ENCODE data around the gene ZNF512. TPM values are rescaled to one million over a fixed set of nuclear protein-coding genes. Genes with fewer than 3 reads are reported as not detected.
A peak's percentile ranks its signal among the peaks of the same experiment; 100 is the strongest.
"Not testable (repeated sequence)": the region's sequence is repeated elsewhere in the genome, so short reads cannot be mapped to it uniquely, and the experiment has no call there.

The ZNF512 gene
- total RNA-seq, 6 donors from 2014 or later, result 19.5 to 74.4 (median 26.4) TPM

DNA sequence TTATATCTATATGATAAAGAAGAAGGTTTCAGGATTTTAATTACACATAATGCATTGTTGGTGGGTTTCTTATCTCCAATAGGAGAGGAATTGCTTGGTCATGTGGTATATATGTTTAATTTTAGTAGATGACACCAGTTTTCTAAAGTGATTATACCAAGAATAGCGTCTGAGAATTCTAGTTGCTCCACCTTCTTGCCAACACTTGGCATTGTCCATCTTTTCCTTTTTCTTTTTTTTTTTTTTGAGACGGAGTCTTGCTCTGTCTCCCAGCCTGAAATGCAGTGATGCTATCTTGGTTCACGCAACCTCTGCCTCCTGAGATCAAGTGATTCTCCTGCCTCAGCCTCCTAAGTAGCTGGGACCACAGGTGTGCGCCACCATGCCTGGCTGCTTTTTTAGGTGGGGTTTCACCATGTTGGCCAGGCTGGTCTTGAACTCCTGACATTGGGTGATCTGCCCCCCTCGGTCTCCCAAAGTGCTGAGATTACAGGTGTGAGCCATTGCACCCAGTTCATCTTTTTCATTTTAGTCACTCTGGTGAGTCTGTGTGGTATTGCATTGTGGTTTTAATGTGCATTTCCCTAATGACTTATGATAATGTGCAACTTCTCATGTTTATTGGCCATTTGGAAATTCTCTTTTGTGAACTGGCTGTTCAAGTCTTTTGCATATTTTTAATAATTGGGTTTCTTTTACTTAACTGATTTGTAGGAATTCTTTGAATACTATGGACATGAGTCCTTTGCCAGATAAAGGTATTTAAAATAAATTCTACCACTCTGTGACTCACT is 37.3 kb upstream of the ZNF512 start:
- ATAC-seq (ENCODE audit: low FRiP score in 2 of 2) (no peak), DNase-seq (no peak)
- Histone ChIP-seq H3K27ac (no peak overlapping the region), H3K4me1 (no peaks in the 10 kb centered on the region), H3K4me3 (no peak overlapping the region), H3K36me3 (no peaks in the 10 kb centered on the region), H3K9me3 (no peaks in the 10 kb centered on the region), H3K27me3 (no peaks in the 10 kb centered on the region)
- WGBS, 2 donors, result 82 to 91% methylated on average over 5 of the region's 5 CpGs
- TF ChIP-seq EP300 (IDR thresholded peaks at IDR 0.05) (no peak), POLR2AphosphoS5 (IDR thresholded peaks at IDR 0.05) (no peak), CTCF (IDR thresholded peaks at IDR 0.05) (no peak), POLR2A (IDR thresholded peaks at IDR 0.05) (no peak)

DNA sequence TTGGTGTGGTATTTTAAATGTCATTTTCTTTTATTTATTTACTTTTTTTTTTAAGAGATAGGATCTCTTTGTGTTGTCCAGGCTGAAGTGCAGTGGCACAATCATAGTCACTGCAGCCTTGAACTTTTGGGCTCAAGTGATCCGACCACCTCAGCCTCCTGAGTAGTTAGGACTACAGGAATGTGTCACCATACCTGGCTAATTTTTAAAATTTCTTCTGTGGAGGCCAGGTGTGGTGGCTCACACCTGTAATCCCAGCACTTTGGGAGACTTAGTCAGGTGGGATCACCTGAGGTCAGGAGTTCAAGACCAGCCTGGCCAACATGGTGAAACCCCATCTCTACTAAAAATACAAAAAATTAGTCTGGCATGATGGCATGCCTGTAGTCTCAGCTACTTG is 33.5 kb upstream of the ZNF512 start:
- ATAC-seq (ENCODE audit: low FRiP score in 2 of 2), result no peak
- no peak for TF ChIP-seq CTCF (IDR thresholded peaks at IDR 0.05)
- no peak for DNase-seq

DNA sequence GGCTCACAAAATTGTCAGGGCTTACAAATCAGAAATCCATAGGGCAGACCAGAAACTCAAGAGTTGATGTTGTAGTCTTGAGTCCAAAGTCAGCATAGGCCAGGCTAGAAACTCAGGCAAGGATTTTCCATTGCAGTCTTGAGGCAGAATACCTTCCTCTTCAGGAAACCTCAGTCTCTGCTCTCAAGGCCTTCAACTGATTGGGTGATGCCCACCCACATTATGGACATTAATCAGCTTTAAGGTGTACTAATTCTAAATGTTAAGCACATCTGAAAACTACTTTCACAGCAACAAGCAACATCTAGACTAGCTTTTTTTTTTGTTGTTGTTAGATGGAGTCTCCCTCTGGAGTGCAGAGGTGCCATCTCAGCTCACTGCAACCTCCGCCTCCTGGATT is 31.3 kb upstream of the ZNF512 start:
- Histone ChIP-seq H3K27ac (no peak overlapping the region), H3K4me3 (no peak overlapping the region), H3K36me3 (no peaks in the 10 kb centered on the region), H3K27me3 (no peaks in the 10 kb centered on the region), H3K4me1 (no peaks in the 10 kb centered on the region), H3K9me3 (no peaks in the 10 kb centered on the region)
- ATAC-seq (ENCODE audit: low FRiP score in 2 of 2), result no peak
- DNase-seq, result no peak
- TF ChIP-seq POLR2A (IDR thresholded peaks at IDR 0.05) (no peak), CTCF (IDR thresholded peaks at IDR 0.05) (no peak), EP300 (IDR thresholded peaks at IDR 0.05) (no peak), POLR2AphosphoS5 (IDR thresholded peaks at IDR 0.05) (no peak)
- WGBS, 2 donors, result 86 to 100% methylated on average over 1 of the region's 1 CpG

More for the DNA sequence above, 33.5 kb upstream of the ZNF512 start:
- no peak overlapping the region for H3K27ac ChIP-seq
- no peaks in the 10 kb centered on the region for H3K27me3 ChIP-seq
- H3K36me3 ChIP-seq, result no peaks in the 10 kb centered on the region
- 47 to 64% methylated on average over 1 of the region's 1 CpG for WGBS, 2 donors
- H3K9me3 ChIP-seq, result no peaks in the 10 kb centered on the region
- H3K4me1 ChIP-seq, result no peaks in the 10 kb centered on the region
- no peak overlapping the region for H3K4me3 ChIP-seq

GRCh38 chr2:27552941-27553340 is 29.9 kb upstream of the ZNF512 start:
- H3K27ac ChIP-seq, result no peak overlapping the region
- H3K4me1 ChIP-seq, result no peaks in the 10 kb centered on the region
- TF ChIP-seq EP300 (IDR thresholded peaks at IDR 0.05) (no peak), CTCF (IDR thresholded peaks at IDR 0.05) (no peak), POLR2AphosphoS5 (IDR thresholded peaks at IDR 0.05) (no peak), POLR2A (IDR thresholded peaks at IDR 0.05) (no peak)
- DNase-seq (peak in 1 of 2 donors; percentile 21), ATAC-seq (ENCODE audit: low FRiP score in 2 of 2) (no peak)
- H3K27me3 ChIP-seq, result no peaks in the 10 kb centered on the region
- WGBS, 2 donors, result 81 to 86% methylated on average over 2 of the region's 2 CpGs
- no peak overlapping the region for H3K4me3 ChIP-seq
- H3K36me3 ChIP-seq, result no peaks in the 10 kb centered on the region
- no peaks in the 10 kb centered on the region for H3K9me3 ChIP-seq

DNA sequence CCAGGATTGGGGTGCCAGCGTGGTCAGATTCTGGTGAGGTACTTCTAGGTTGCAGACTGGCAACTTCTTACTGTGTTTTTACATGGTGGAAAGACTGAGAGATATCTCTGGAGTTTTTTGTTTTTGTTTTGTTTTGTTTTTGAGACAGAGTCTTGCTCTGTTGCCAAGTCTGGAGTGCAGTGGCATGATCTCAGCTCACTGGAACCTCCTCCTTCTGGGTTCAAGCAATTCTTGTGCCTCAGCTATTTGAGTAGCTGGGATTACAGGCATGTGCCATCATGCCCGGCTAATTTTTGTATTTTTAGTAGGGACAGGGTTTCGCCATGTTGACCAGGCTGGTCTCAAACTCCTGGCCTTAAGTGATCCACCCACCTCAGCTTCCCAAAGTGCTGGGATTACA is 28.4 kb upstream of the ZNF512 start:
- not testable (repeated sequence) for H3K27me3 ChIP-seq; H3K4me1 ChIP-seq; DNase-seq; H3K27ac ChIP-seq; ATAC-seq (ENCODE audit: low FRiP score in 2 of 2); H3K4me3 ChIP-seq; H3K9me3 ChIP-seq; H3K36me3 ChIP-seq
- 84 to 88% methylated on average over 3 of the region's 3 CpGs for WGBS, 2 donors

Data from upper lobe of left lung (tissue), 6 donors.